ENCODE measurements around the gene PAOX.

PAOX gene

DNA sequence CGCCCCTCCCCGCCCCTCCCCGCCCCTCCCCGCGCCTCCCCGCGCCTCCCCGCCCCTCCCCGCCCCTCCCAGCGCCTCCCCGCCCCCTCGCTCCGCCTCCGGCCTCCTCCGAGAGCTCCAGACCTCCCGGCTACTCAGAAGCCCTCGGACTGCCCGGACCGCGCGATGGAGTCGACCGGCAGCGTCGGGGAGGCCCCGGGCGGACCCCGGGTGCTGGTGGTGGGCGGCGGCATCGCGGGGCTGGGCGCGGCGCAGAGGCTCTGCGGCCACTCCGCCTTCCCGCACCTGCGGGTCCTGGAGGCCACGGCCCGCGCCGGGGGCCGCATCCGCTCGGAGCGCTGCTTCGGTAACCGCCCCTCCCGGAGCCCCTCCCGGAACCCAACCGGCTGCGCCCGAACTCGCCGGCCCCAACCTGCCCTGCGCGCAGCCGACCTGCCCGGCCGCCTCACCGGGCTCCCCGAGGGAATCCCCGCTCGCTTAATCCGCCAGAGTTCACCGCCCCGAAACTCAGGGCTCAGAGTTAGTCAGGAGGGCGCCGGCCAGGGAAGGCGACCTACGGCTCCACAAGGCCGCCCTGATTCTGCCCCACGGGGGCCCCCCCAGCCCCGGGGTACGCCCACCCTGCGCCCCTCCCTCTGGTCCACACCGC lies at the start of gene PAOX:
PAOX (plus strand) TSS at position 111 of the 649 bp plus-strand sequence; CDS start at position 166, 55 bp downstream.
- peak; percentile 51 for DNase-seq (ENCODE audit: low read depth)

DNA sequence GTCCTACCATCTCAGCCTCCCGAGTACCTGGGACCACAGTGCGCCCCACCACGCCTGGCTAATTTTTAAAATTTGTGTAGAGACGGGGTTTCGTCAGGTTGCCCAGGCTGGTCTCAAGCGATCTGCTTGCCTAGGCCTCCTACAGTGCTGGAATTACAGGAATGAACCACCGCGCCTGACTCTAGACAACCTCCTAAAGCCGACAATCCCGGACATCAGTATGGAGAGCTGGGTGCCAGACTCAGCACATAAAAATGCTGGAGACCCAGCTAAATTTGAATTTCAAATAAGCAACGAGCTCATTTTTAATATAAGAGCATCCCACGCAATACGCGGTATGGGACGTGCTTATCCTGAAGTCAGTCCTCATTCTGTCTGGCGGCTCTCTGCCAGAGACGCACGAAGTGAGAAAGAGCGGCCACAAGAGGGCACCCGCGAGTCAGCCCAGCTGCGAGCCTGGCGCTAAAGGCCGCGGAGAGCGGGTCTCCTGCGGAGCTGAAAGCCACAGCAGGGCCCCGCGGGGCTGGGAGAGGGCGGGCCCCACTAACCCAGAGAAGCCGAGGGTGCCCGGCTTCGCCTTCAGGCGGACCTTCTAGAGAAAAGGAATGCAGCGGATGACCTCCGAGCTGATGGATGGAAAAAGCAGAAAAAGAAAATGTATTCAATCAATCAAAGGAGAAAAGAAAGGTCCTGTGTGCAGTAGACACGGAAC lies 49.4 kb upstream of the PAOX start:
- peak; percentile 73 for DNase-seq (ENCODE audit: low read depth)

DNA sequence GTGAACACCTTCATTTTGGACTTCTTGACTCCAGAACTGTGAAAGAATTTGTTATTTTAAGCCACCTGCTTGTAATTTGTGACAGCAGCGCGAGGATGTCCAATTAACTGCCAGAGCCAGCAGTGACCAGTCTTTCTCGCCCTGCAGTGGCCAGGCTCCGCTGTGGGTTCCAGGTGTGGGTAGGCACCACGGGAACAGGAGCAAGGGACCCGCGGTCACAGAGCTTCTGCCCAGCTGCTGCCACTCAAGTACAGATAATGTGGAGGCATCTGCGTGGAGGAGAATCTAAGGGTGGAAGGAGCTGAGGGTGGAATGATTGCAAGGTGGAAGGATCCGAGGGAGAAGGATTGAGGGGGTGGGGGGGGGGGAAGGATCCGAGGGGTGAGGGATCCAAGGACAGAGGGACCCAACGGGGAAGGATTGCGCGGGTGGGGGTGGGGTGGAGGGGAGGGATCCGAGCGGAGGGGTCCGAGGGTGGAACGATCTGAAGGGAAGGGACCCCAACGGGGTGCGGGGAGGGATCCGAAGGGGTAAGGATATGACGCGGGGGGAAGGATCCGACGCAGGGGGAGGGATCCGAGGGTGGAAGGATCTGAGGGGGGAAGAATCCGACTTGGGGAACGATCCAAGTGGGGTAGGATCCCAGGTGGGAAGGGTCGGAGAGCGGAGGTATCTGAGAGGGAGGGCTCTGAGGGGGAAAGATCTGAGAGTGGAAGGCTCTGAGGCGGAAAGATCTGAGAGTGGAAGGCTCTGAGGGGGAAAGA lies 45.9 kb upstream of the PAOX start:
- no peak for DNase-seq (ENCODE audit: low read depth)

DNA sequence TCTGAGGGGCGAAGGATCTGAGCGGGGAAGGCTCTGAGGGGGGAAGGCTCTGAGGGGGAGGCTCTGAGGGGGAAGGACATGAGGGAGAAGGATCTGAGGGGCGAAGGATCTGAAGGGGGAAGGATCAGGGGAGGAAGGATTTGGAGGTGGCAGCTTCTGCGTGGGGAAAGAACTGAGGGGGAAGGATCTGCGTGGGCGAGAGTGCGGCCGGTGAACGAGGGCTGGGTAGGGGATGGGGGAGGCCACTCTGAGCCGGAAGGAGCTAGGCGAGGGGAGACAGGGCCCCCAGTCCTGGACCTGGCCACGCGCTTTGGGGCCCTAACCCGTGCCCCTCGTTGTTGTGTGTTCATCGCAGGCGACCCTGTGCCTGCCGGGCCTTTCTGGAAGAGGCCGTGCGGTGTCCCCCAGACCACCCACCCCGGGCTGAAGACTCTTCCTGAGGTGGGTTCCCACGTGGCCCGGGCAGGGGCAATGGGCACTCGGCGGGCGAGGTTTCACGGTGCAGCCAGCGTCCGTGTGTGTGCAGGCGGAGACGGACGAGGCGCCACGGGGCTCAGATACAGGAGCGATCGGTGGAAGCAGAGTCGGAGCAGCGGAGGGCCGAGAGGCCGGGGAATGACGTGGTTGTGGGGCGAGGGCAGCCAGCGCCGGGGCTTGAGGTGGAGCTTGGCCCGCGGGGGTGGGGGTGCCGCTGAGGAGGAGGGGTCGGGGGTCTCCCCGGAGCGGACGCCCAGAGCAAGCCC lies 44.4 kb upstream of the PAOX start:
- DNase-seq (ENCODE audit: low read depth): no peak

DNA sequence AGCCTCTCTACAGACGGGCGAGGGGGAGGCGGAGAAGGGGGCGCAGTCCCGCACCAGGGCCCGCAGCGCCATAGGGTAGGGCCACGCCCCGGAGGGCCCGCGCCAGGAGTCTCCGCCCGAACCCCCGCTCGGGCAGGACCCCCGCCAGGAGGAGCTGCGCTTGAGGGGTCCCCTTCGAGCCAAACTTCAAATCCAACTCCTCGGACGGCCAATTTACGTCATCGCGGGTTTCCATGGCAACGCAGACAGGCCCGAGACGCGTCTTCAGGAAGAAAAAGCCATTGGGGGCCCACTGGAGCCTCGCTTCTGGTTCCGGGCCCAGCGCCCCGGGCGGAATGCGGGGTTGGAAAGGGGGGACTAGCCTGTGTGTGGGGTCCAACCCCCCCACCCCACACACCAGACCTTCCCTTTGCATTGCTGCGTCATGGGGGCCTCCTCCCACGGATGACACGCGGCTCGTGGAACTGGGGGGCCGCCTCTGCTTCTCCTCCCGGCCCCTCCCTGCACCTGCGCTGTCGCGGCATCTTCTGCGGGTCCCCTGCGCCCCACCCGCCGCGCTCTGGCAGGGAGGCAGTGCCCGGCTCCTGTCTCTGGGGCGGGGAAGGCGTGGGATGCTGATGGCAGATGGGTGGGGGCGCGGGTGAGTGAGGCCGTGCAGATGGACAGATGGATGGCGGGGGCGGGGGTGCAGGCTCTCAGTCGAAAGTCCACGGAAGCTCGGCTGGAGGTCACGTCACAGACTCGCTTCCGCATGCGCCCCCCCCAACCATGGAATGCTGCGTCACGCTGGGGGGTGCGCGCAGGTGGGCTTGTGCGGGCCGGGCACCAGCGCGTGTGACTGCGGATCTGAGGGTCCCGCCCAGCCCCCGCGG lies 43.6 kb upstream of the PAOX start:
- peak; percentile 57 for DNase-seq (ENCODE audit: low read depth)

DNA sequence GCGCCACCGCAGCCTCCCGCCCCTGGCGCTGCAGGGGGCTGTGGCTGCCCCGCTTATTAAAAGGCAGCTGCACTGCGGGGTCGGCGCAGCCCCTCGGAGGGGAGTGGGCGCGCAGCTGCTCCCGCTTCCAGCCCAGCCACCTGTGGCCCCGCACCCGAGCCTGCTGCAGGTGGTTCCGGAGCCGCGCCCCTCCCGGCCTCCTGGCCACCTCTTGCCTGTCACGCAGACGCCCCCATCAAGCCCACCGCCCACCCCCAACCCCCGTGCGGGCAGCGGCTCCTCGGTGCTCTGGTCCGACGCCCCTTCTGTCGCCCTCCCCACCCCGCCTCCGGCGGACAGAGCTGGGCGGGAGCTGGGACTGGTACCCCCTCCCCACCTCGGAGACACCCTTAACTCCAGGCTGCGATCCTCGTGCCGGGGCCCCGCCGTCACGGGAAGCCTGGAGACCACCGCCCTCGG lies 42.9 kb upstream of the PAOX start:
- DNase-seq (ENCODE audit: low read depth): no peak

DNA sequence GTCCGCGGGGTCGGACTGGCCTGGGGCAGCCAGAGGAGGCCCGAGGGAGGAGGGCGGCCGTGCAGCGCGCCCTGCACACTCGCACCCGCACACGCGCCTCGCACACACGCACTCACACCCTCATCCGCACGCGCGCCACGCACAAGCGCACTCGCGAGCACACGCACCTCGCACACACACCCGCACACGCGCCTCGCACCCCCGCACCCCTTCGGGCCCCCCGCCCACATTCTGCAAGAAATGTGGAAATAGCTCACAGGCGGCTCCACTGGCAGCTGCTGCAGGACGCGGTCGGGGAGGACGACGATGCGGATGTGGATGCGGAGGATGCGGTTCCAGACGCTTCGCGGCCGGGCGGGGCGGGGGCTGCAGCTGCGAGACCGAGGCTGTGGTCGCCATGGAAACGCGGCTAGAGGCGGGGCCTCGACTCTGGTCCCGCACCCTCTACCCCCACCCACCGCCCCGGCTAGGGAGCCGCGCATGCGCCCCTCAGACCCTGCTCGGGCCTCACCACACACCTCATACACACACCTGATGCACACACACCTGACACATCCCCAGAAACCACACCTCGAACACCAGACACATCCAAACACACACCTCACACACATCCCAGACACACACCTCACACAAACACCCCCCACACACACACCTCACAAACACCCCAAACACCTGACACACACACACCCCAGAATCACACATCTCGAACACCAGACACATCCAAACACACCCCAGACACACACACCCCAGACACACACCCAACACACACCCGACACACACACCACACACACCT lies 42.3 kb upstream of the PAOX start, which contains the start of gene CALY:
CALY (minus strand) TSS at position 320 of the 793 bp plus-strand sequence. CDS start 7,907 bp downstream, outside the sequence.
- peak; percentile 31 for DNase-seq (ENCODE audit: low read depth)

DNA sequence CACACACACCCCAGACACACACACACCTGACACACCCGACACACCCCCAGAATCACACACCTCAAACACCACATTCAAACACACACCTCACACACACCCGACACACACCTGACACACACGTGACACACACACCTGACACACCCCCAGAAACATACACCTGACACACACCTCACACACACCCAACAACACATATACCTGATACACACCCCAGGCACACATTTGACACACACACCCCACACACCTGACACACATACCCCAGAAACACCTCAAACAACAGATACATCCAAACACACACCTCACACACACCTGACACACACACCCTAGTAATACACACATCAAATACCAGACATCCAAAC lies 41.7 kb upstream of the PAOX start:
- DNase-seq (ENCODE audit: low read depth): no peak

DNA sequence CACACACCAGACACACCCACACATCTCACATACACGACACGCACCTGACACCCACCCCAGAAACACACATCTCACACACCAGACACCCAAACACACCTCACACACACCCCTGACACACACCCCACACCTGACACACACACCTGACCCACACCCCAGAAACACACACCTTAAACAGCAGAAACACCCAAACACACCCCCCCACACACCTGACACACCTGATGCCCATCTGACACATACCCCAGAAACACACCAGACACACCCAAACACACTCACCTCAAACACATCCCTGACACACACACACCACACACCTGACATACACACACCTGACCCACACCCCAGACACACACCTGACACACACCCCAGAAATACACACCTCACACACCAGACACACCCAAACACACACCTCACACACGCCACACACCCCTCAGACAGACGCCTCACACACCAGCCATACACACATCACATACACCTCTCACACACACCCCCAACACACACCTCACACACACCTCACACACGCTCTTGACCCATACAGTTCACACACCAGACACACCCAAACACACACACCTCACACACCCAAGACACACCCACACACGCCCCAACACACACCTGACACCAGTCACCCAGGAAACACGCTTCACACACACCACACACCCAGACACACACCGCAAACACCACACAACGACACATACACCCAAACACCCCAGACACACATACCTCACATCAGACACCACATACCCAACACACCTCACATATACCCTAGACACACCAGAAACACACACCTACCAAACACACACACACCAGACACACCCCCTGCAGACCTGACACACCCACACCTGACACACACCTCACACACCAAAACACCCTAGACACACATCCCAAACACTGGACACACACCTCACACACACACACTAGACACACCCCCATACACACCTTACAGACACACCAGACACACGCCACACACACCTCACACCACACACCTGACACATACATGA lies 40.7 kb upstream of the PAOX start:
- DNase-seq (ENCODE audit: low read depth): no peak

DNA sequence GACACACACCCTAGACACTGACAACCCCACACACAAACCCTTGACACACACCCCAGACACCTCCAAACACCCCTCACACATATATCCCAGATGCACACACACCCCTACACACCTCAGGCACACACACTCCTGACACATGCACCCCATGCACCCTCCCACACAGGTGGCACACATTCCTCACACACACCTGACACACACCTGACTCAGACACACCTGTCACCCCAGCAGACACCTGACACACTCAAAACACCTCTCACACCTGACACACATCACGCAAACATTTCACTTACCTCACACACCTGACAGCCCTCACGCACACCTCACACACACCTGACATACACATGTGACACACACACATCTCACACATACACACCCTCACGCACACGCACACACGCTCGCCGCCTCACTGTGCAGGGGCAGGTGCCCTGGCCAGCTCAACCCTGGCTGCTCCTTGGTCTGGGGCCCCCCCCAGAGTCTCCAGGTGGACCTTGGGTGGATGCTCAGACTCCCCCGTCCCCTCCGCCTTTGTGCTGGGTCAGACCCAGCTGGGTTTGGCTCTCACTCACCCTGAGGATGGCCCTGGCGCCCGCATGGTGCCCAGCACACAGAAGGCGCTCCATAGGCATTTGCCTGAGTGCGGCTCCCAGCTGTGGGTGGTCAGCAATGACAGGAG lies 39.2 kb upstream of the PAOX start:
- no peak for DNase-seq (ENCODE audit: low read depth)

DNA sequence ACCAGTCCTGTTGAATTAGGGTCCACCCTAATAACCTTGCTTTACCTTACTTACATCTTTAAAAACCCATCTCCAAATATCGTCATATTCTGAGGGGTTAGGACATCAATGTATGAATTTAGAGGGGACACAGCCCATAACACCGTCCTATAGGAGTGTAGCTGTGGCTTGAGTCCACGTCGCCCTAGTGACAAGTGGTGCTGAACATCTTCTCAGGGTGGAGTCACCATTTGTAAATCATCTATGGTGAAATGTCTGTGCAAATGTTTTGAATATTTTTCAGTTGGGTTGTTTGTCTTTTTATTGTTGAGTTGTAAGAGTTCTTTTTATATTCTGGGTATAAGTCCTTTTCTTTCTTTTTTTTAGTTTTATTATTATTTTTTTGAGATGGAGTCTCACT lies 37.1 kb upstream of the PAOX start:
- no peak for DNase-seq (ENCODE audit: low read depth)

DNA sequence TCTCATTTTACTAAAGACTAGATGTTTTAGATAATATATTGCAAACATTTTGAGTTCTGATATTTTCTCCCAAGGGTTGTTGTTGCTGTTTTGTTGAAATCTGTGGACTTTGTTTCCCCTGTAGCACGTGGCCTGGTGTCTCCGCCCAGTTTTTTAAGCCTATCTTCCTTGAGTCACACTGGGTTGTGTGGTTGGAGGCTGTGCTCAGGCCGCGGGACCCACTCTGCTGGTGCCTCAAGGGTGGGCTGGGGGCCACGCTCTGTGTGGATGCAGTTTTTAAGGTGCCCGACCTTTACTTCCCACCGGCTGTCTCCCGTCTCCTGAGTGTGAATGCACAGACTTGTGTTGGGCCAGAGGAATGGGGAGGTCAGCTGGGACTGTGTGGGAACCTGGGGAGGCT lies 36.1 kb upstream of the PAOX start:
- no peak for DNase-seq (ENCODE audit: low read depth)

DNA sequence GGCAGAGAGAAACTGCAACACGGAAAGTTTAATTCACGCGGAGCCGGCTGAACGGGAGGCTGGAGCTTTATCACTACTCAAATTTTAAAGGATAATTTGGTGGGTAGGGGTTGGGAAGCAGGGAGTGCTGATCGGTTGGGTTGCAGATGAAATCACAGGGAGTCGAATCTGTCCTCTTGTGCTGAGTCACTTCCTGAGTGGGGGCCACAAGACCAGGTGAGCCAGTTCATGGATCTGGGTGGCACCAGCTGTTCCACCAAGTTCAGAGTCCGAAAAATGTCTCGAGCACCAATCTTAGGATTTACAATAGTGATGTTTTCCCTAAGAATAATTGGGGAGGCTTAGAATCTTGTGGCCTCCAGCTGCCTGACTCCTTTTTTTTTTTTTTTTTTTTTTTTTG lies 35.5 kb upstream of the PAOX start:
- no peak for DNase-seq (ENCODE audit: low read depth)

DNA sequence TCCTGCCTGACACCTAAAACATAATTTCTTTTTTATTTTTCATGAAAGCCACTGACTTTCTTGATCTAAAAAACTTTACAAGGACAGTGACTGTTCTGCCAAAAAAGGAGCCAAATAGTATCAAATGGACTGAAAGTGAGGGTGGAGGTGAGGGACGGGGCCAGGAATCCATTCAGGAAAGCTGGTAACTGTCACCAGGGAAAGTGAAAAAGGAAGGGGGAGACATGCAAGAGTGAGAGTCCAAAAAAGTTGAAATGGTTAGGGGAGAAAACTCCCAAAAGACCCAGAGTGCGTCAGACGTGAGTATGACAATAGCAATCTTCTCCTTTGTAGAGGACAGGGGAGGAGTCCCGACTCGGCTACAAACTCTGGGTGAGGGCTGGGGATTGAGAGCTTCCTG lies 34.8 kb upstream of the PAOX start:
- no peak for DNase-seq (ENCODE audit: low read depth)

DNA sequence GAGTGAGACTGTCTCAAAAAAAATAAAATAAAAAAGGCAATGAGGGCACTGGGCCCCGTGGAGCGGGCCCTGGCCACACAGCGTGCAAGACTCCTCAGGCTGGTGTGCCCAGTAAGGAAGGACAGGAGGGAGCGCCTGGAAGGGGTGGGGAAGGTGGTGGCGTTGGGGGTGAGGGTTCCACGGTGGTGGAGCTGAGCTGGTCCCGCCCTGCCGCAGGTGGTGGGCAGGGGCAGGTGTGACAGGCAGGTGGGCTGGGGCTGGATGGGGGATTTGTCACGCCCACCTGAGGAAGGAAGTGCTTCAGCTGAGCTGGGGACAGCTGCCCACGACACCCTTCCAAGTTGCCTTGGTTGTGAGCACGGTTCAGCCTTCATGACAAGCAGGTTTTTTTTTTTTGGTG lies 32.6 kb upstream of the PAOX start:
- no peak for DNase-seq (ENCODE audit: low read depth)

DNA sequence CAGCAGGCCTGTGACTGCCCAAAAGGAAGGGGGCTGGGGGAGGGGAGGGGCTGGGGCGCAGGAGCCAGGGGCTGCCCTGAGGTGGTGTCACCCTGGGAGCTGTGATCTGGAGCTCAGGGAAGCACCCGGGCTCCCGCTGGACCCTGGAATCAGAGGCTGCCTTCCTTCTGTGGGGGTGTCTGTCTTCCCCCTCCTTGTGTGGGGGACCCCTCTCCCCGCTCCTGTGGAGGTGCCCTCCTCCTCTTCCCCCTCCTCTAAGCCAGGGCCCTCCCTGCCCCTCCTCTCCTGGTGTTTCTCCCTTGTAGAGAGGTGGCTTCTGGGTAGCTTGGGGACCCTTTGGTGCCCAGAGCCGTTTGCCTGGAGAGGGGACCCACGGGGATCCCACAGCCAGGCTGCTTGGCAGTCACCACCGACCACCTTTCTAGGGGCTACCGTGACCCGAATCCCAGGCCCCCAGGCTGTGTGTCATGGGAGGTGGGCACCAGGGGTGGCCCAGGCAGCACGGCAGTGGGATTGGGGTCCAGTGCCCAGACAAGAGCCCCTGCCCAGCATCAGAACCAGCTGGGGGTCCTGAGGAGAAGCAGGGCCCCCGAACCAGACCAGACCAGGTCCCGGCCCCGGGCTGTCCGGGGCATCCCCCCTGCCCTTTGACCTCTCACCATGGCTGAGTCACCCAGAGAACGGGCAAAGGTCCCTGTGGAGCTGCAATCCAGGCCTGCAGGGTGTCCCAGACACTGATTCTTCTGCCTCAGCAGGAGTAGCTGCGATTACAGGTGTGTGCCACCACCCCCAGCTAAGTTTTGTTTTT lies 31.1 kb upstream of the PAOX start:
- DNase-seq (ENCODE audit: low read depth): no peak

DNA sequence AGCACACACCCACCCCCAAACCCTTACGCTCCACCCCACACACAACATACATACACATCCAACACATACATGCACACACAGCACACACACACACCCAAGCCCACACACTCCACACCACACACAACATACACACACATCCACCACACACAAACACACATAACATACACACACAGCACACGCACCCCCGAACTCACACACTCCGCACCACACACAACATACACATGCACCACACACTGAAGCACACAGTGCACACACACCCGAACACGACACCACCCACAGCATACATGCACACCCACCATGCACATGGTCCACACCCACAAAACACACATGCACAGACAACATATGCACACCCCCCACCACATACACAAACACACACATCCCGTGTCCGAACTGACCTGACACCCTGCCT lies 29.9 kb upstream of the PAOX start:
- DNase-seq (ENCODE audit: low read depth): no peak

DNA sequence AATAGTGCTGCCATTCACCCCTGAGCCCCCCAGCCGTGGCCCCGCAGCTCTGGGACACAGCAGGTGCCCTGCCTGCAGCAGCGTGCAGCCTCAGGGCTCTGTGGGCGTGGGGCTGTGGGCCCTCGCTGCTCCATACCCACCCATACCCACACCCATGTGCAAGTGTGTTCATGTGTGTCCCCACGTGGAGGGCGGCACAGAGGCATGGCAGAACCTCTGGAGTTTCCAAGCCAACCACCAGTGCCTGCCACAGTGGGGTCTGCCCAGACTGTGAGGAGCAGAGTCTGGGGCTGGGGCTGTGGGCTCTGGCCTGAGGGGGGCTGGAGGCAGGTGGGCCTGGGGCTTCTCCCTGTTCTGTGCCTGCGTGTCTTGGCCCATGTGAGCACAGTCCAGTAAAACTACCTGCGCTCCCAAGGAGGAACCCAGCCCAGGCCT lies 29.5 kb upstream of the PAOX start:
- DNase-seq (ENCODE audit: low read depth): no peak

Data from amniotic epithelial cell (primary cell).